Measurements from ENCODE around the gene B4GALT3.
A peak's percentile ranks its signal among the peaks of the same experiment; 100 is the strongest.

Gene B4GALT3

DNA sequence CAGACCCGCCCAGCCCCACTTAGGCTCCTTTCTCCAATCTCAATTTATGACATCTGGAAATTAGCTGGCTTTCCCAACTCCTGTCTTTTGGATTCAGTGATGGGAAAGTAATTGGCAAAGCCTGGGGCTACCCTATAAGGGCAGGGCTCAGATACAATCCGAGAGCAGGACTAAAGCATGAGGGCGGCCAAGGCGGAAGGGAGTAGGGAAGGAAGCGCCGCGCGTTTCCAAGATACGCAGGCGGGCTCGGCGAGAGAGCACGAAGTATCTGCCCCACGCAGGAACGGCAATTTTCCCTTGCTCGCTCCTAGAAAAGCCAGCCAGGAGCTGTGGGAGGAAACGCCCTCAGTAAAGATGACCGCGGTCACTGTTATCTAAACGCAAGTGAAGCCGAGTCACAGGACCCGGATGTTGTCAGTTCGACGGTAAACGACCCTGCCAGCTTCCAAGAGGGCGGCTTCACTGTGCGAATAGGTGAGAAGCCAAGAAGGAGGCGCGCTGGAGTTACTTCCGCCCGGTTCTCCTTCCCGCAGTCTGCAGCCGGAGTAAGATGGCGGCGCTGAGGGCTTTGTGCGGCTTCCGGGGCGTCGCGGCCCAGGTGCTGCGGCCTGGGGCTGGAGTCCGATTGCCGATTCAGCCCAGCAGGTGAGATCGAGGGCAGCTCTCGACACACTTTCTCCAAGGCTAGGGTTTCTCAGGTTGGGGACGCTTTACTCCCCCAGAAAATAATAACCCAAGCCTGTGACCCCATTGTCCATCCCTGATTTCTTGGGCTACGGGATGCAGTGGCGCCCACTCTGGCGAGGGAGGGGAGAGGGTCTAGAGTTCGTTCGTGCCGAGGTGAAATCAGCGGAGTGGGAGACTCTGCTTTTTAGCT is 24.8 kb upstream of the B4GALT3 start, which contains the start of gene NDUFS2:
Gene NDUFS2 (plus strand): TSS at position 532 of the 877 bp plus-strand sequence. CDS start 19 bp downstream, at position 551.
- peak; percentile 83 for DNase-seq

DNA sequence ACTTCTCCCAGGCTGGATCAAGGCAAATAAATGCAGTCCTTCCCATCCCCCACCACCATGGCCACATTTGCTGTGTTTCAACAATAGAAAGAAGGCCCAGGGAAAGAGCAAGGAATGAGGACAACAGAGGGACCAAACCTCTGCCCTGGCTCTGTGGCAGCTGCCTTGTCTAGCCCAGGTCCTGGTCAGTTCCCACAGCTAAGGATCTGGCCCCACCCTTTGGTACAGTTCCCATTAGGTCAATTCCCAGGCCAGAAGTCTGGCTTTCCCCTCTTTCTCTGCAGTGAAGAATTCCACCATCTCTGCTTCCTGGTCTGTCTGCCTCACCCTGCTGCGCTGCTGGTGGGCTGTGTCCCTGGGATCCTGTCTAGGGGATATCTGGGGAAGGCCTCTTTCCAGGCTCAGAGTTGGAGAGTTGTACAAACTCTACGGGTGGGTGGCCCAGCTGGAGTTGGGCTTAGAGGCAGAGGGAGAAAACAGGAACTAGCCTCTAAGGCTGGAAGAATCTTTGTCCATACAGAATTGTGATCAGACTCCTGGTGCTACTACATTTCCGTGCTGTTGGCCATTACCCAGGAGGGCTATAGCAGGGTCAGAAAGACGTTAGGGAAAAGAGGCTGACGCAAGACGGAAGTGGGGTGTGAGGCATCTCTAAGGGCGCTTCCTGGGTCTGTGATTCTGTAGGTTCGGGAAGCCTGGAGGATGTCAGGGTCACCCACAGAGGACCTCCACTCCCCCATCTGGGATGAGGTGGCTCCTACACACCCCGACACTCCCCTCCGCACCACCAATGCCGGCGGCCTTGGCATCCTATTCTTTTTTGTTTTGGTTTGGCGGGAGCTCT is 23.9 kb upstream of the B4GALT3 start:
- no peak for DNase-seq

DNA sequence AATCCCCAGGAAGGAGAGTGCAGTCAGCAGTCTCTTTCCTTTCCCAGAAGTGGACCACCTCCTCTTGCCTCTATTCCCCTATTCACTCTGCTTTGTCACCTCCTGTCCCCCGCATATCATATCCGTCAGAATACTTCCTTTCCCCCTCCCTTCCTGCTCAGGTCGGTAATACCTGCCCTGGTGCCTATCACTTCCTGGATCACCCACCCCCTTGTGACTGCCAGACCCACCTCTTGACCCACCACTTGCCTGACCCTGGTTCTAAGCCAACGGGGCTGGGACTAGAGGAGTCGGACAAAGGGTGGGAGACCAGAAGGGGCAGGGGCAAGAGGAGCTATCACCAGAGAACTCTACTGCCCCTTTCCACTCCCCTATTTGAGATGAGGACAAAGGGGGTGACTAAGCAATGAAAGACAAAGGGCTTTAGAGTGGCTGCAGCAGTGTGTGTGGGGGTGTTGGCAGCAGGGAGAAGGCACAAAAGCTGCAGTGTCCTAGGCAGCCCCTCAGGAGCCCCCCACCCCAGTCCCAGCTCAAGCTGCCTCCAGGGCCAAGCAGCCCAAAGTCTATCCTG is 23.2 kb upstream of the B4GALT3 start:
- no peak for DNase-seq

DNA sequence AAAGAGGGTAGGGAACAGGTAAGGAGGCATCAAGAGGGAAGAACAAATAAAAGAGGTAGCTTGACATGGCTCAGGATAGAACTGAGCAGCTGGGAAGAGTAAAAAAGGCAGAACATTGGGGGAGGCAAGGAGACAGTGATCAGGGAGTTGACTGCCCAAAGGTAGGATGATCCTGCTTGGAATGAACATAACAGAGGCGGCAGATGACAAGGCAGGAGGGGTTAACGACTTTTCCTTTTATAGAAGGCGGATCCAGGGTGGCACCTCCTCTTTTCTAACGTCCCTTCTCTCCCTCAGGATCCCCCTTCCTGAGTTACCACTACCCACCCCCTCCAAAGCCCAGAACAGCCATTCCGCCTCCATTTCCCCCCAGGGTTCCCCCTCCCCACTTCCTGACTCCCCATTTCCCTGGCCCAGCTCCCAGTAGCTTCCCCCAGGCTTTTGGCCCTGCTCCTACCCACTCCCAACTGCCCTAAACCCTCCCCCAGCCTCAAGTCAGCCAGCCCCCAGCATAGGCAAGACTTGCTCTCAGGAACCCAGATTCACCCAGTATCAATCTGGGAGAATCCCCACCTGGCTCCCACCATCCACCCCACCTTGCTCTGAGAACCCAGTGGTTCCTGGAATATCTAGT is 22.3 kb upstream of the B4GALT3 start:
- DNase-seq = no peak

DNA sequence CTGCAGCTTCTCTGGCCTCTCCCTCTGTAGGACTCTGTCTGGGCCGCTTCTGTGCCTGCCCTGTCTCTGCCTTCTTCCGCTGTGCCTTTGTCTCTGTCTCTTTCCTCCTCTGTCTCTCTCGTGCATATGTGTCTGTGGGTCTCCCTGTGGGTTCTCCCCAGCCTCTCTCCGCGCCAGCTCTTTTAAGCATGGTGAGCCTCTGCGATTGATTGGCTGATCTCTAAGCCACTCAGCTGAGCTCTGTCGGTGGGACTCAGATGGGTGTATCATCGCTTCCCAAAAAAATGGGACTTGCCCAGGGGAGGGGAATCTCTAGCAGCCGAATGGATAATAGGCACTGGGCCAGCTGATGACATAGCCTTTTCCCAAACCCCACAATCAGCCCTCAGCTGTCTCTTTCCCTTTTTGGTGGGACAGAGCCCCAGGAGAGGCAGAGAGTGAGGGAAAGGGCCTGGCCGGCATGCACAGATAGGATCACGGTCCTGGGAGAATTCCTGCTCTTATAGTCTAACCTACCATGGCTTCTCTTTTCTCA is 21.7 kb upstream of the B4GALT3 start, which contains the start of gene ADAMTS4:
Gene ADAMTS4 (minus strand): TSS at position 158 of the 535 bp plus-strand sequence. CDS start 427 bp downstream, outside the sequence.
- peak; percentile 52 for DNase-seq

DNA sequence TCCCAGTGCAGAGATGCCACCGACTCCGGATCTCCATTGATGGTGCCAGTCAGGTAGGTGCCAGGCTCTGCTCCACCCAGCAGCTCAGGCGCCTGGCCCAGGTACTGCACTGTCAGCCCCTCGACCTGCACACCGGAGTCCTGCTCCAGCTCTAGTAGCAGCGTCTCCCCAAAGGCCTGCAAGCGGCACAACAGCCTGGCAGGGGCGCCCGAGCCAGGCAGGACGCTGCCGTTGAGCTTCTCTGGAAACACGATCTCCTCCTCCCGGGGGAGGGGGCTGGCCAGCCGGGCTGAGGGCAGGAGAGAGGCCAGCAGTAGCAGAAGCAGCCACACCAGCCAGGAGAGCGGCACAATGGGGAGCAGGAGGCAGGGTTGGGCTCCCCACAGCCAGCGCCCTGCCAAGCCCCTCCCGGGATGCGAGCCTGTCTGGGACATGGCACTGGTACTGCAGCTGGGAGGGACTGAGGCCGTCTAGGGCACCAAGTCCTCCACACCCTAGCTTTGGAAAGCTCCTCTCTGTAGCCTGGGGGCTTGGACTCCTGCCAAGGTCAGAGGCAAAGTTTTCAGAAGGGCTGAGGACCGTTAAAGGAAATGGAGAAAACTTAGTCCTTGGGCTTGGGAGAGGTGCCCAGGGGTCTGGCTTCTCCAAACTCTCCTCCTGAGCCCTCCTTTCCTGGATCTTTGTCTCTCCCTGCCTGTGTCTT is 21.0 kb upstream of the B4GALT3 start:
- DNase-seq = no peak

DNA sequence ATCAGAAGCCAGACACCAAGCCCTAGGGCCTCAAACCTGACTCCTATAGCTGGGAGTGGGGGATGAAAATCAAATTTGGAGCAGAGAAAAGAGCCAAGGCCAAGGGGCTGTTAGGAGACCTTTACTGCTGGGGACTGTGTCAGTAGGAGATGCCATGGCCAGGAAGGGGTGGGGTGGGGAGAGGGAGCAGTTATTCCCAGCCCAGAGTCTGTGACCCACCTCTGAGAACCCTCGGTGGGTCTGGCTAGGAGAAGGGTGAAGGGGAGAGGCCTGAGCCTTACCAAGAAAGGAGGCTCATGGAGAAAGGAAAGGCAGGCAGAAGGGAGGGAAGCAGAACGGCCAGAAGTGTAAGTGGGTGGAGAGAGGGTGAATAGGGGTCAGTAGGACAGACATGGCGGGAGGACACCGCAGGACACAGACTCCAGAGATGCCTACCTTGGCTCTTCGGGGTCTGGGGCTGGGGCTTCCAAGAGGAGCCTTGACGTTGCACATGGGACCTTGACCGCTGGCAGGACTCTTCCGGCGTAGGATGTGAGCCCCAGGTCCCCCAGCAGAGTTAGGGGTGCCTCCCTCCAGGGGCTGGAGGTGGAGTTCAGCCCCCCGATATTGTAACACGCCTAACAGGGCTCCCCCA is 20.4 kb upstream of the B4GALT3 start:
- no peak for DNase-seq

DNA sequence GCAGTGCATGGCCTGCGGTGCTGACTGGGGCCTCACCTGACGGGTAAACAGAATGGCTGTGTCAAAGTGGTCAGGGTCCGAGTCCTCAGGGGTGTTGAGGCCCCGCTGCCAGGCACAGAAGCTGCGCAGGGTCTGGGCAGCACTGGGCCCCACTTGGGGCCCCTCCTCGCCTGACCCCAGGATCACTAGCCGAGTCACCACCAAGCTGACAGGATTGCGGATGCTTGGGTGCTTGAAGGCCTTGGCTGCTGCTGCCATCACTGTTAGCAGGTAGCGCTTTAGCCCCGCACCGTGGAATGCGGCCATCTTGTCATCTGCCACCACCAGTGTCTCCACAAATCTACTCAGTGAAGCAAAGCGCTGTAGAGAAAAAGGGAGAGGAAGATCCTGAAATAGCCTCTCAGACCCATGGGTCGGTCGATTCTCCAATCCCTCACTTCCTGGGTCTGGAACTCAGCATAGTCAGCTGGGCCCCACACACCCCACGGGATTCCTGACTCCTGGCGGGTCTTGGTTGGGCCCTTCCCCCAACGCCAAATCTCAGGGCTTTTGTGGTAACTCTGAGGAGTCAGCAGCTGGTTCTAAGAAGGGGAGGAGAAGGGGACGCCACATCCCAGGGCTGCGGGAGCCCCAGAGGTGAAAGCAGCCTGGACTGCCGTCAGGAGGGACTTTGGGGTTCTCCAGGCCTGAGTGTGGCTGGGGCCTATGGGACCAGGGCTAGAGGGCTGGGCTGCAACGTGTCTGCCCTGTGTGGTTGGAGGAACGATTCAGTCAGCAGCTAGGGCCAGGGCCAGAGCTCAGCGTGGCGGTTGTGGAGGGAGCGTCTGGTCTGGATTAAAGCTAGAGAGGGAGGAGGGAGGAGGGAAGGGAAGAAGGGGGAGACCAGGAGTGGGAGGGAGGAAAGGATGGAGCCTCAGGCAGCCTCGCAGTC is 19.5 kb upstream of the B4GALT3 start:
- no peak for DNase-seq

DNA sequence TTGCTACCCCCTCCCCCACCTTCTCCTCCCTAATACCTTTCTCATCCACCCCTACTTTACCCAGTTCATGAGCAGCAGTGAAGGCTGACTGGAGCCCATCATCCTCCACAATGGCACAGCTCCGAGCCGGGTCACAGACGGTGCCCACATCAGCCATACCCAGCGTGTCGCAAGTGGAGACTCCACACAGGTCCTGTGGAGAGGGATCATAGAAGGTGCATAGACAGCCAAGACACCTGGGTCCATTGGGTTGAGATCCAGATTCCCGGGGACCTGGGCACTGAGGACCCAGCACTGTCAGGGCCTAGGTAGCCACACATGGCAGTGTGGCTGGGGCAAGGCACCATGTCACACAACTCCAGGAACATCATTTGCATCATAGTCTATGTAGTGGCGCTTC is 18.8 kb upstream of the B4GALT3 start:
- DNase-seq = no peak

DNA sequence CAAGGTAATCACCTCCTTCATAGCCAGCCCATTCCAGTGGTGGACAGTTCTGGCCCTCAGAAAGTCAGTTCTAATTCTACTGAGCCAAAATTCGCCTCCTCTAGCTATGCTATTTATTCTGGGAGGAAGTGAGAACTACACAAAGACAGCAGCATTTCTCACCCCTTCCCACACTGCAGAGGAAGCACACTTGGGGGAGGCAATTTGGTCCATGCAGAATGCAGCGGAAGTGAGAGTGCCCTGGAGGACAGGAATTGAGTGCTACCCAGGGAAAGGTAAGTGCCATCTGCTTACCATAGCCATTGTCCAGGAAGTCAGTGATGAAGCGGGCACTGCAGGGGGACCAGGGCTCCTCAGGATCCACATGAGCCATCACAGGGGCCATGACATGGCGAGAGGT is 17.9 kb upstream of the B4GALT3 start:
- no peak for DNase-seq

DNA sequence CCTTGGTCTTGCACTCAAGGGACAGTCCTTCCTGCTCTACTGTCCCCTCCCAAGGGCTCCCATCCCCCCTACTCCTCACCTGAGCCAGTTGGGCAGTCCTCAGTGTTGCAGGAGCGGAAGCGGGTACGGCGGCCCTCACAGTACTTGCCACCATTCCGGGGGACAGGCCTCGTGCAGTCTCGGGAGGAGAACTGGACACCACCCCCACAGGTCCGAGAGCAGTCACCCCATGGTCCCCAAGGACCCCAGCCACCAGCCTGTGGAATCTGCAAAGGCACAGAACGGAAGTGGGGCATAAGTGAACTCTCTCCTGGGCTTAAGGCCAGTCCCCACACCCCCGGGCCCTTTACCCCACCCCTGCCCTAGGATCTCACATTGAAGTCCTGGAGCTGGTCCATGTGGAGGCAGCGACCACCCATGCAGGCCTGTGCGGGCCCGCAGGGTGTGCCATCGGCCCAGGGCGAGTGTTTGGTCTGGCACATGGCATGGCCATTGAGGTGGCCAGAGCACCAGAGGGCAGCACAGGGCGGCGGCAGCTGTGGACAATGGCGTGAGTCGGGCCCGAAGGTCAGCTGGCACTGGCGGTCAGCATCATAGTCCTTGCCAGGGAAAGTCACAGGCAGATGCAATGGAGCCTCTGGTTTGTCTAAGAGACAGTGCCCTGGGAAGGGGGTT is 16.4 kb upstream of the B4GALT3 start:
- DNase-seq = no peak

DNA sequence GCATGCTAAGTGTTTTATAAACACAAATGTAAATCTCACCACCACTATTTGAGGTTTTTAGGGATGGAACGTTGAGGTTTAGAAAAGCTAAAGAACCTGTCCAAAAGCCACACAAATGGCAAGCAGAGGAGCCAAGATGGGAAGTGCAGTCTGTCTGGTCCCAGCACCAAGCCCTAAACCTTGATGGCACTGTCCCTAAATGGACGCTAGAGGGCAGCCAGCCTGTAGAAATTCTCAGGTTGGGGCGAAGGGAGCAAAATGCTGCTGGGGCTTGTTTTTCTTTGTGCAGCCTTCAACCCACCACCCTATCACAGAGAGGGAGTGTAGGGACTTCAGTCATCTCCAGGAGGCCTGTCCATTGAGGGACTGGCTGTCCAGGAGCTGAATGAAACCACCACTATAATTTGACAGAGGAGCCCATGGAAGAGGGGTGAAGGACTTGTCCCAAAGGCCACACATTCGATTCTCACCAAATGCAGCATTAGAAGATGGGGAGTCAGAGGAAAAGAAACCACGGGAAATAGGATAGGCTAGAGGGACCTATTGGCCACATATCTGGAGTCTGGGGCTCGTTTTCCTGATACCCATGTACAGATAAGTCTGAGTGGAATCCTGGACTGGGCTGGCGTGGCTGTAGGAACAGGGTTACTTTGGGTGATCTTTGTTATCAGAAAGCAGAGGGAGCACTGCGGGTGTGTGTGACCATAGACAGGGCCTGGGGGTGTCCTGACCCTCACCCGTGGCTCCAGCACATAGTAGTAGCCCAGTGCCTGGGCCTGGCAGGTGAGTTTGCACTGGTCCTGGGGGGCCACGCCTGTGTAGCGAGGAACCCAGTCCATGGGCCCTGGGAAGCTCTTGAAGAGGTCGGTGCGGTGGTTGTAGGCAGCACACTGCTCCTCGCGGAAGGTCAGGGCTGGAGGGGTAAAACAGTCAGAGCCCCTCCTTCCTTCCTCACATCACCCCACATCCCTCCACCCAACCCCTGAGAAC is 15.5 kb upstream of the B4GALT3 start:
- no peak for DNase-seq

DNA sequence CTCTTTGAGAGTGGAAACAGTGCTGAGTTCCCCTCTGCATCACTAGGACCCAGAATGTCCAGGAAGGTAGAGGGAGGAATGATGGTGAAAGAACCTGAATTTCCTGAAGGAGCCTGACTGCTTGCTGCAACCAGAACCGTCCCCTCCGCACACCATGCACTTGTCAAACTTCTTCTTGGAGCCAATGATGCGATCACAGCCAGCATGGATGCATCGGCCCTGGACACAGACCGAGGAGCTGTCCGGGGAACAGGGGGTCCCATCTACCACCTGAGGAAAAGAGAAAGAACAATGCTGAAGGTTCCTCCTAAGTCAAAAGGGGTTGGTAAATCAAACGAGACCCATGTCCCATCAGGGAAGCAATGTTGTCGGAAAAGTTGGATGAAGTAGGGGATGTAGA is 14.7 kb upstream of the B4GALT3 start:
- DNase-seq = no peak

DNA sequence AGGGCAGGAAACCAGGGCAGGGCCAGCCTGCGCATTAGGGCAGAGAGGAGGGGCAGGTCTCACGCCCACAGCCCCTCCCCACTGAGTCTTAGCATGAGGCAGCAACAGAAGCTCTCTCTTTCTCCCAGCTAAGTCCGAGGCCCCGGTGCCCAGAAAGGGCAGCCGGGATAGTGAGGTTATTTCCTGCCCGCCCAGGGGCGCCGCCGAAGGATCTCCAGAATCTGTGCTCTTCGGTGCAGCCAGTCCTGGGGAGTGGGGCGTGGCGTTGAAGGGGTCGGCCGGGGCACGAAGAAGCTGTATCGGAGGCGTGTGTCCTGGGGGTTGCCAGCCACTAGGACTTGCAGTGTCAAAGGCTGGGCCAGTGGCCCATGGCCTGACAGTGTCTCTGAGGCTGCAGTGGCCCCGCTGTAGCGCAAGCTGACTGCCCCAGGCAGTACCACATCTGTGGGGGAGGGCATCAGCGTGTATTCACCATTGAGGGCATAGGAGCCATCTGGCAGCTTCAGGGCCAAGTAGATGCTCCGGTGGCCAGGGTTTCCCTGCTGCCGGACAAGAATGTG is 13.7 kb upstream of the B4GALT3 start:
- DNase-seq = no peak

DNA sequence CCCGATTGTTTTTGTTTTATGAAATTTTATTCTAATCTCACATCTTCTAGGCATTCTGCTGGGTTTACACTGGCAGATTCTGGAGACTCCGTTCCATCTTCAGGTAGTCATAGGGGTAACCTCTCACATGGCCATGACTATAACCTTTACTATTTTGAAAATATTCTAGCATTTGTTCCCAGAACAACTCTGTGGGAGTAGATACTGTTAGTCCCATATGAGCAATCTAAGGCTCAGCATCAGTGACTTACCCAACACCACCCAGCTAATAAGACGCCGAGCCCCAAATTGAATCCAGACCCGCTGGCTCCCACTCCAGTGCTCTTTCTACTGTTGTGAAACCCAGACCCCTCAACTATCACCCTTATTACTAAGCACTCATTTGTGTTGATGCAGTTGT is 11.7 kb upstream of the B4GALT3 start:
- no peak for DNase-seq

DNA sequence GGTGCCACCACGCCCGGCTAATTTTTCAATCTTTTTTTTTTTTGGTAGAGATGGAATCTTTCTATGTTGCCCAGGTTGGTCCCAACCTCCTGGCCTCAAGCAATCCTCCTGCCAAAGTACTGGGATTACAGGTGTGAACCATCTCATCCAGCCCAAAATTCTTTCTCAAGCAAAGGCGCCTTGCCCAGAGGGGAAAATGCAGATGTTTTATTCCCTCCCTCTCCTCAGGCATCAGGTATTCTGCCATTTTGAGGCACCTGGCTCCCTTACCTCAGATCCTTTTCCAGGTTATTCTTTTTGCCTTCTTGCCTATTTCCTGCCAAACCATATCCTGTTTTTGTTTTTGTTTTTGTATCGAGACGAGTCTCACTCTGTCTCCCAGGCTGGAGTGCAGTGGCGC is 11.1 kb upstream of the B4GALT3 start:
- DNase-seq = no peak

DNA sequence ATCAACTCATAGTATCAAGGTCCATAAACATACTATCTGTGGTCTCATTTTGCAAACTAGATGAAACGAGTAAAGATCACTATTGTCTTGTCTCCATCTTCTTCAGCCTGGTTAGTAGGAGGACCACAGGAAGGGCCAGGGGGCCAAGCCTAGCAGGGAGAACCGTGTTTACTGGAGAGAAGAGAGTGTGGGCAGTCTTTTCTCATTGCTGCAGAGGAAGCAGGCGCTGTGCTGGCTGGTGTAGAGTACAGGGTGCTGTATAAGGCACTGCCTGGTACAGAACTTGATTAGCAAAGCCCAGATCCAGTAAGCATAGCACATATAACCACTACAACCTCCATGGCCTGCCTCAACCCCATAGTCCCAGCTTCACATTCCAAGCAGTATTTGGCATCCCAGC is 10.0 kb upstream of the B4GALT3 start:
- no peak for DNase-seq

DNA sequence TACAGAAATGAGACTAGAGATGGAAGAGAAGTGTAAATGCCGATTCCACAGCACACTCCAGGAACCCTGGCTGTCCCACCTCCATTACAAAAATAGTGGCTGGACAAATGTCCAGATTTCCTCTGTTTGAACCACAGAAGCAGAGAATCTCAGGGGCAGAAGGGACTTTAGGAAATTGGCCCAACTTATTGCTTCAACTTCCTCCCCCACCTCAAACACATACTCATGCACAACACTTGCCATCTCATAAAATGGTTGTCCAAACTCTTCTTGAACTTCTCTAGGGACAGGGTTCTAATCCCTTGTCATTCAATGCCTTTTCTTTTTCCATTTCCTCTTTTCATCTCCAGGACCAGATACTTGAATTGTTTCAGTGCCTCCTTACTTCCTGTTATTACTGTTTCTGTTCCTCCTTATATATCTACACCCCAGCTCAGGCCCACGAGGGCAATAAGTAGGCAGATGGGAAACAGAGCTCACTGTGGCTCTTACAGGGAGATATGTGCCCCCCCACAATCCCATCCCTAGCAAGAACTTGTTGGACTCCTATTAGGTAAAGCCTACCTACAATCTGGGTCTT is 8.5 kb upstream of the B4GALT3 start:
- no peak for DNase-seq
